HG03196 (cell line): ENCODE data around the gene COG5.
"Not testable (repeated sequence)": the region's sequence is repeated elsewhere in the genome, so short reads cannot be mapped to it uniquely, and the experiment has no call there.

Experiments
- ATAC-seq: cut with Tn5 transposase; IDR thresholded peaks from one replicate; pipeline ENCODE4 v1.9.1; 2021; ENCODE audit not compliant: unreplicated experiment

The COG5 gene

GRCh38 chr7:107286751-107287621, 276.7 kb downstream of the COG5 start:
- ATAC-seq = no peak

- no peak for ATAC-seq
Observed at GRCh38 chr7:107284911-107285479, 278.7 kb downstream of the COG5 start.

DNA sequence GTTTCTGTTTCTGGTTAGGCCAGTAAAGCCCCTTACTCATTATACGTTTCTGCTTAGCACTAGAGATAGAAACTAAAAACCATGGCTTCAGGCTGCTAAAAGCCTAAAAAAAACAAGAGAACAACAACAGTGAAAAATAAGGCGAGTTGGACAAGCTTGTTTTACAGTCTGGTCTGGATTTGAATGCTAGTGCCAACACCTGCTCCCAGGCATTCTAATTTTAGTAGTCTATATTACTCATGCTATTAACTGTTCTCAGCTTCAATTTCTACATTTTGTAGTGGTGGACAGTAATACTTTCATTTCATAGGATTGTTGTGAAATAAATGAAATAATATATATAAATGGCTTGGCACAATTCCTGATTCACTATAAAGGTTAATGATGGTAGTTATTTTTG, 286.4 kb downstream of the COG5 start:
- no peak for ATAC-seq

GRCh38 chr7:107276220-107276827, 287.4 kb downstream of the COG5 start:
- no peak for ATAC-seq

DNA sequence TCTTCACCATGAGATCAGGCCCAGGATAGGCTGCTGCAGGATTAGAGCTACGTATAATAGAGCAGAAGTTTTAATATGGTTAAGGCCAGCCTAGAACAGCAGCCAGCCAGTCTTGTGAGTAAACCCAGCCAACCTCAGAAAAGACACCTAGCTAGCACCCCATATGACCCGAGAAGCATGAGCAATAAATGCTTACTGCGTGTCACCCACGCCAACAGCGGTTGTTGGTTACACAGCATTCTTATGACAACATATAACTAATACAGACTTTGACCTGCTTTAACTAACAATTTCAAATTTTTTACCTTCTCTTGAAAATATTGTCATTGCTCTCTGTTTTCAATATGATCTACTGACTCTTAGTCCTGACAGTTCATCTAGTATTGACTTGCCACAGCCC, 289.2 kb downstream of the COG5 start:
- no peak for ATAC-seq

GRCh38 chr7:107269790-107270189, 293.9 kb downstream of the COG5 start:
- no peak for ATAC-seq

GRCh38 chr7:107268594-107268993, 295.1 kb downstream of the COG5 start:
- ATAC-seq = no peak

DNA sequence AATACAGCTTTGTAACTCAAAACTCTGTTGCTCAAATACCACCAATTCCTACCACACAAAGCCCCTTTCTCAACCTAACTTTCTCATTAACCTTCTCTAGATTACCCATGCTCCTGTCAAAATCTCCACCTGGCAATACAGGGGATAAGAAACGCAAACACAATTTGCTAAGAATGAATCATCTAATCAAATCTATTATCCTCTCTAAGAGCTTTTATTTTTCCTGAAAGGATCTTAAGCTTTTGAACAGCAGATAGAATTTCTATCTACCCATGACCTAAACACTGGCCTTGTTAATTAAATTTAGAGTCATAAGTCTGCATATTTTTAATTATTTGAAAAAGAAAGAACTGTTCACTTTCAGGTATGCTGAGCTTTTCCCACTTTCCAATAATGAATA, 296.6 kb downstream of the COG5 start:
- no peak for ATAC-seq

DNA sequence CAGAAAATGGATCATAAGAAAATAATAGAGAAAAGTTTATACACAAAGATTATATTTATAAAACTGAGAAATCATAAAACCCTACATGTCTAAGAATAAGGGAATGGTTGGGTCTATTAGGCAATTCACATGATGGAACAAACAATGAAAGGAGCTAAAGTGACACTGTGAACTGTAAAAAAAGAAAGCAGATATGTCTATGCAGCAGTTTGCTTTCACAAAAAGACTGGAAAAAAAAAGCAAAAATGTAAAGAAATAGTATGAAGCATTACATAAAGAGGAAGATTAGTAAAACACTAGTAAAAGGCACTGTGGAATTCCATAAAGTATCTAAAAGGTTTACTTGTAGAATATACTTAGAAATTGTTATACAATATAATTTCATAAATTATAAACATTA, 299.0 kb downstream of the COG5 start:
- ATAC-seq = no peak

DNA sequence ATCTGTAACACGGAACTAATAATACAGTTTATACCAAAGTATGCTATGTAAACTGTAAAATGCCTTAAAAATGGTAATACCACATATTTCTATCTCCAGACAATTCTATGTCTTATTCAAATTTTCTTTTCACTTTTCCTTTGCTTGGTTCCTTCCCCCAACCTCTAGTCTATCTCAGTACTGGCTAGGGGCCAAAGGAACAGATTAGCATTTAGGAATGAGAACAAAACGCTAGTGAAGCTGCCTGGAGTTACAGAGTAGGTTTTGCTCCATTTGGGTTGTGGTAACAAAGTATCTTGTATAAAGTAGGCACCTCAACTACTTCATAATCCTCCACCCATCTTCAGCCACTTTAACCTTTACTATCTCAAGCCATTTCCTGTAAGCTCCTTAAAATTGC, 300.9 kb downstream of the COG5 start:
- ATAC-seq = no peak

DNA sequence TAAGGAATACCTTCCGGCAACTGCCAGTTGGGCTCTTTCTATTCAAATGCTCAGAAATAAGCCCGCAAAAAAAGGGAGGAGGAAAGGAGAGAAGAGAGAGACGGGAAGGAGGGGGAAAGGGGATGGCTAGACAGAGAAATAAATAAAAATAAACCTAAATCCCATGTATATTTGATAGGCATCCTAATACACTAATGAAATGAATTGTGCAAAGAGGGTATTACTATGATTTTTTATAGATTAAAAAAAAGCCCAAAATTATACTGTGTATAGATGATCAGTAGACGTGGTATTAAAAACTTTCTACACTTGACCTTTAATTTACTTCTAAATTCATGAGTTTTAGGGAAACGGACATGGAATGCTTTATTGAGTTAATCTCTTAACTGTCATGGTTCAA, 305.0 kb downstream of the COG5 start:
- no peak for ATAC-seq

GRCh38 chr7:107255602-107256001, 308.1 kb downstream of the COG5 start:
- no peak for ATAC-seq

- no peak for ATAC-seq
Observed at GRCh38 chr7:107254398-107254985, 309.2 kb downstream of the COG5 start.

DNA sequence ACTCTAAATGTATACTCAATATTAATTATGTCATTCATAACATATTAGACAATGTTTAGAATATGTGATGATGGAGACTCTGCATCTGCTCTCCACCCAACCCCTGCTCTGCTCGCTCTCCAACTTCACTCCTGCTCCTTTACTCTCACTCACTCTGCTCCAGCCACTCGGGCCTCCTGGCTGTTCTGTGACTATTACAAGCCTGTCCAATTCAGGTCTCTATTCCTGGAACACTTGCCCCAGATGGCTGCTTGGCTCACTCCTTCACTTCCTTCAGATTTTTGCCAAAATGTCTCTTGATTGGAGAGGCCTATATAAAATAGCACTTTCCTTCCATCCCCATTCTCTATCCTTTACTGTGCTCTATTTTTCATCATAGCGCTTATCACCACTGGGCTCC, 310.1 kb downstream of the COG5 start:
- no peak for ATAC-seq

GRCh38 chr7:107251963-107252362, 311.8 kb downstream of the COG5 start:
- ATAC-seq = no peak

DNA sequence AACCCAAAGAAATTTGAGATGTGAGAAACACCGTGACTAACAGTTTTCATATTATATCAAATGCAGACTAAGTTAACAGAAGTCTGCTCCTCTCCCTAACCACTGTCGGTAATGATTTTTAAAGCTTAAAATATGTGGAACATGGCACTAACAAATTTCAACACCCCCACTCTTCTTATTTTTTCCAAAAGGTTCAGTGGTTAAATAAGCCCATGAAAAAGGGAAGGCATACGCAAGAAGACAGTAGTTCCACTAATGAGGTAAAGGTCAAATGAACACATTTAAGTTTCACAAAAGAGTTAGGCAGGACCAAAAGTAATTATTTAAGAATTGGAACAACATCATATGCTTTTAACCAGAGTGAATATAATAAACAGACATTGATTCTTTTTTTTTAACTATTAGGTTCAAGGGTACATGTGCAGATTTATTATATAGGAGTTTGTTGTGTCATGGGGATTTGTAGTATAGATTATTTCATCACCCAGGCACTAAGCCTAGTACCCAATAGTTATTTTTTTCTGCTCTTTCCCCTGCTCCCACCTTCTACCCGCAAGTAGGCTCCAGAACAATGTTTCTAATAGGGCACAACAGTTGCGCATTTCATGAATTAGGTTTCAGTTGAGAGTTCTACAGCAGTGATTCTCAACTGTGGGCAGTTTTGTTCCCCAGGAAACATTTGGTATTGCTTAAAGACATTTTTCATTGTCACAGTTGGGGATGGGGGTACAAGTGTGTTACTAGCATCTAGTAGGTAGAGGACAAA, 315.0 kb downstream of the COG5 start:
- no peak for ATAC-seq

DNA sequence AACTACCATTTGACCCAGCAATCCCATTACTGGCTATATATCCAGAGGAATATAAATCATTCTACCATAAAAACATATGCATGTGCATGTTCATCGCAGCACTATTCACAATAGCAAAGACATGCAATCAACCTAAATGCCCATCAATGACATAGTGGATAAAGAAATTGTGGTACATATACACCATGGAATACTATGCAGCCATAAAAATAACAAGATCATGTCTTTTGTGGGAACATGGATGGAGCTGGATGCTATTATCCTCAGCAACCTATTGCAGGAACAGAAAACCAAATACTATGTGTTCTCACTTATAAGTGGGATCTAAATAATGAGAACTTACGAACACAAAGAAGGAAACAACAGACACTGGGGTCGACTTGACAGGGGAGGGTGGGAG, 316.9 kb downstream of the COG5 start:
- not testable (repeated sequence) for ATAC-seq

DNA sequence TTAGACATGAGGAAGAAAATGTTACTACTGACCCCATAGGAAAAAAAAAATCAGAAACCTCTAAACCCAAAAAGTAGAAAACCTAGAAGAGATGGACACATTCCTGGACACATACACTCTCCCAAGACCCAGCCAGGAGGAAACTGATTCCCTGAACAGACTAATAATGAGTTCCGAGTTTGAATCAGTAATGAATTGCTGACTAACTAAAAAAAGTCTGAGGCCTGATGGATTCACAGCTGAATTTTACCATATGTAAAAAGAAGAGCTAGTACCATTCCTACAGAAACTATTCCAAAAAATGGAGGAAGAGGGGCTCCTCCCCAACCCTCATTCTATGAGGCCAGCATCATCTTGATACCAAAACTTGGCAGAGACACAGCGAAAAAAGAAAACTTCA, 319.1 kb downstream of the COG5 start:
- ATAC-seq = no peak

- no peak for ATAC-seq
Observed at GRCh38 chr7:107242267-107242666, 321.5 kb downstream of the COG5 start.

- no peak for ATAC-seq
Observed at GRCh38 chr7:107237451-107237850, 326.3 kb downstream of the COG5 start.

DNA sequence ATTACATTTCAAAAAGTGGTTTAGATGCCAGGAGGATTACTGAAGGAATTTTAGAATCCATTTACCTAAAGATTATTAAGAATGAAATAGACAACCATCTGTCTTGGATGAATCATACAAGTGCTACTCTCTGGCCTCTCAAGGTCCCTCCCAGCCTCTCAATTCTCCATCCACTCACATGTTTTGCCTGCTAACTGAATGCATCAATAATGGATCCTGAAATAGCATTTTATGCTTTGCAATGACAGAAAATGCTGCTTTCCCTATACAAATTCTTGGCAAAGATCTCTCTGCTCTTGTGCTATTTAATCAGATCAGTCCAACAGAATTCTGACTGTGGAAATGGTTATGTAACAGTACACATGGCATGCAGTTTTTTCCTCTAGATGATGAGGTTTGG, 326.9 kb downstream of the COG5 start:
- no peak for ATAC-seq
